Activated T-helper 1 cell treated with Interleukin-2 at 50 U/mL for 16 hours (primary cell): ENCODE data around the gene ANK2.

ENCODE experiments used
- DNase-seq: peaks from one replicate; pipeline ENCODE4 v3.0.0-alpha.2; 2020; ENCODE audit warnings: low read depth

The ANK2 gene

DNA sequence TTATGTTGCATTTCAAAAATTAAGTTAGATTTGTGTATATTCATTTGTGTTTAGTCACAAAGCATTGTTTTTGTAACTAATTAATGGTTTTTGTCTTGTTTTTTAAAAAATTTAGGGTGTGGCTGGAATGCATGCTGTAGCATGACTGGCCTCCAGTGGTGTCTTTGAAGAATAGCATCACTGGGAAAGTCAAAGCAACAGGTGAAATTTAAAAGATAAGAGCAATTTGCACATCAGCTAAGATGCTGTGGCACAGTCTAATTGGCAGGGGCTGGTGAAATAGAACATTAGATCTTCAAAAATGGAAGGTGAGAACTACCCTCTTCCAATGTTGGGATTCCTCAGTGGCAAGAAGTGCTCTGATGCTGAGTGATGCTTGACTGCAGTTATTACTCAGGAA is 45.3 kb downstream of the ANK2 start:
- DNase-seq: no peak

DNA sequence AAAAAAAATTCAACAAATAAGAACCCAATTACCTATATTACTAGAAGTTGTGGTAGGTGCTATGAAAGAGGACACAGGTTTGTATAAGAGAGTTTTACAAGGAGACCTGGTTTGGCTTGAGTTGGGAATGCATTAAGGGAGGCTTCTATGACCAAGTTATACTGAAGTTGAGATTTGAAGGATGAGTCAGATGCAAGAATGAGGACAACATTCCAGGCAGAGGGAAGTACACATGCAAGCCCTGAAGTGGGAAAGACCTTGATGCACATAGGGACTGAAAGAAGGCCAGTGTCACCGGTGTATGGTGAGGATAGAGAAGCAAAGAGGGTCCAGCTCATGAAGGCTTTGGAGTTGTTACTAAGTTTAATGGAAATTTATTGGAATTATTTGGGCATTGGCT is 52.2 kb downstream of the ANK2 start:
- DNase-seq: no peak

DNA sequence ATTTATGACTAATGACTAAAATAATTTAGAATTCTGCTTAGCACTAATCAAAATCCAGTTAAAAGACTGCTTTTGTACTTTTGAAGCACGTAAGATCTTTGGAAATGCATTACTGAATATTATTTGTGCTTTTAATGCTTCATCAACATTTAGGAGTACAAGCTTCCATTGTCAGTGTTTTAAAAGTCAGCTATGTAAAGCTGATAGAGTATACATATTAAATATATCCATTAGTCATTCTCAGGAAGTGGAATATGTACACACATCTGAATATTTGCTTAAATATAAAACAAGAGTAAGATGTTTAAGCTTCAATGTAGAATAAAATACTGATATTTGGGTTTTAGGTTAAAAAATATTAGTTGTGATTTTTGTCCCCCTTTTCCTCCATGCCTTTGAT is 54.1 kb downstream of the ANK2 start:
- DNase-seq: no peak

DNA sequence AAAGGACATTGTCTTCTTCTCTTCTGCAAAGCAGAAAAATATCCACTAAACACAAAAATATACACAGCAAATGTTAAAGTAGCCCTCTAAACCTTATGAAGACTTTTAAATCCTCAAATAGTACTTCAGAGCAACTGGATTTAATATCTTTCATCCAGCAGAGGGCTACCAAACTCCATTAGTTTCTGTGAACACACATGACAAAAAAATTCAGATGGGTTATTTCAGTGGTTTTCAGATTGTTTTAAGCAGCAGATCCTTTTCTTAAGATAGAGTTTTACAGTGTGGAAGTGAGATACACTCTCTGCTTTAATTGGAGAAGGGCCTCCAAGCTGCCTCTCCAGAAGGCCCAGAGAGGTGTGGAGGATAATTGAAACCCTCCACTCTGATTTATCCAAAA is 56.7 kb downstream of the ANK2 start:
- no peak for DNase-seq

DNA sequence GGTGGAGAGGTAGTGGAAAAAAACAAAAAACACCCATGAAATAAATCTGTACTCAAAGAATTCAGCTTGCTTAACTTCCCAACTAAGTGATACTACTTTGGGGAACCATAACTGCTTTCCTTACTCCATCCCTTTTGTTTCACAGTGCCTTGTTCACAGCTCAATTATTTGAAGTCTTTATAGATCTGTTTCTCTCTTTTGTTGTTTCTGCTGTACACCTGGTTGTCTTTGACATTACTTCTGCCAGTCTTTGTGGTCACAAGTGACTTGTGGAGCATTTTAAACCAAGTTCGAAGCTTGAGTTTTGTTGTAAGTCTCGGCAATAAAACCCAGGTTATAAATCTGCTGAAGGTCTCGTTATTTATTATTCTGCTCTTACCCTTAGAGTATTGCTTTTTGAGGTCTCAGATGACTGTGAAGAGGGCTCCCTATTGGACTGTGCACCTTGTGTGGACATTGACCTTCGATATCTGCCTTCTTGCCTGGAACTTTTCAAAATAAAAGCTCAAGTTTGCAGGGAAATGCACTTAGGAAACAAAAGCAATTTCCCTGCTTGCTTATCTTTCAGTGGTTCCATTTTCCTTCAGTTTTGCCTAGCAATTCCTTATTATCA is 59.8 kb downstream of the ANK2 start:
- no peak for DNase-seq

DNA sequence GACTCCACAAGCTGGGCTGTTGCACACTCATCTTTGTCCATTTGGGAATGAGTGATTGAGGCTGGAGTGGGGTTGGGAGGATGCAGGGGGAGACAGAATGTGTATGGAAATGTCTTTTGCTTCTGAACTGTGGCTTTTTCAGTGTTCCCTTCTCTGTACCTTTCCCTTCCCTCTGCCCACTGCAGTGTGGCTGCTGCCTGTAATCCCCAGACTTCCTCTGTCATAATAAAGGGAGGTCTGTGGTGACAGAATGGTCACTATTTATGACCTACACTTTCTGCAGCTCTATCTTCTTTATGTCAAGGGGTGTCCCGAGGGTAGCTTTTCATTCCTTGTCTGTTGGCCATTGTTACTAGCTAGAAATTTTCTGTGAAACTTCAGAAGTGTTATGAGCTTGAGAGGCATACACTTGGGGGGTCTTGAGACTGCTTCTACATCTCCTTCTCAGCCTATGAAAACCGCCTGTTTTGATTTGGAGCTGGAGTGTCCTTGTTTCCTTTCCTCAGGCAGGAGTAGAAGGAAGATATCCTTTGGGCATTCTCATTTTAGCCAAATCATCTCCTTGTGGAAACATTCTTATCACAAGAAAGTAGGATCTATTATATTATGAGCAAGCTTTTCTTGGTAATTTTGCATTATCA is 63.0 kb downstream of the ANK2 start:
- no peak for DNase-seq

DNA sequence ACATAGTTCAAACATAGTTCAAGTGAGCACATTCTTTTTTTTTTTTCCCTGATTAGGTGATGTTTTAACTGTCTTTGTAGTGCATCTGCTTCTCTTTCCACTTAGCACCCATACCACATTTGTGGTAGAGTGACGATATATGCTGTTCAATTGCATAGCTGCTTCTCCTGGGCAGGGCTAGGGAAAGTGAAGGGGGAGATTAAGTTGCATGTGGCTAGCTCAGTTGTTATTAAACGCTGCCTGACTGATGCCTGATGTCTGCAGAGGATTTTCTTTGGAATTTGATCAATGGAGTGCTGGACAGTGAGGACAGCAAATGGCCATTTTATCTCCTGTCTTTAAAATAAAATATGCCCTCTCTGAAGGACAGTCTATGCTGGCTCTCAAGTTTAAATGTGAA is 63.7 kb downstream of the ANK2 start:
- no peak for DNase-seq

DNA sequence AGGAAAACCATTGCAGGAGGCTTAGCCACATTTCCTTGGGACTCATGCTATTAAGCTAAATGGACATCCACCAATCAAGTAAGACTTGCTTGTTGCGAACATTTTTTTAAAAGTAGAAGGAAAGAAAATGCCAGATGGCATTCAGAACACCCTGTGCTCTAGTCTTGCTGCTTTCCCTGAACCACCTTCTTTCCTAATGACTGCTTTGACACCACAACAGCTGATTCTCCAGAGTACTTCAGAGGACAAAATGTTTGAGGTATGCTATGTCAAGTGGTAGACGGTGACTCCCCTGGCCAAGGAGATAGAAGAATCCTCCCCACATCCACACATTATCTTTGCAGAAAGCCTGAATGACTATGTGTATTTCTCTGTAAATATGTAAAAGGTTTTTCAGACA is 65.4 kb downstream of the ANK2 start:
- DNase-seq: no peak

DNA sequence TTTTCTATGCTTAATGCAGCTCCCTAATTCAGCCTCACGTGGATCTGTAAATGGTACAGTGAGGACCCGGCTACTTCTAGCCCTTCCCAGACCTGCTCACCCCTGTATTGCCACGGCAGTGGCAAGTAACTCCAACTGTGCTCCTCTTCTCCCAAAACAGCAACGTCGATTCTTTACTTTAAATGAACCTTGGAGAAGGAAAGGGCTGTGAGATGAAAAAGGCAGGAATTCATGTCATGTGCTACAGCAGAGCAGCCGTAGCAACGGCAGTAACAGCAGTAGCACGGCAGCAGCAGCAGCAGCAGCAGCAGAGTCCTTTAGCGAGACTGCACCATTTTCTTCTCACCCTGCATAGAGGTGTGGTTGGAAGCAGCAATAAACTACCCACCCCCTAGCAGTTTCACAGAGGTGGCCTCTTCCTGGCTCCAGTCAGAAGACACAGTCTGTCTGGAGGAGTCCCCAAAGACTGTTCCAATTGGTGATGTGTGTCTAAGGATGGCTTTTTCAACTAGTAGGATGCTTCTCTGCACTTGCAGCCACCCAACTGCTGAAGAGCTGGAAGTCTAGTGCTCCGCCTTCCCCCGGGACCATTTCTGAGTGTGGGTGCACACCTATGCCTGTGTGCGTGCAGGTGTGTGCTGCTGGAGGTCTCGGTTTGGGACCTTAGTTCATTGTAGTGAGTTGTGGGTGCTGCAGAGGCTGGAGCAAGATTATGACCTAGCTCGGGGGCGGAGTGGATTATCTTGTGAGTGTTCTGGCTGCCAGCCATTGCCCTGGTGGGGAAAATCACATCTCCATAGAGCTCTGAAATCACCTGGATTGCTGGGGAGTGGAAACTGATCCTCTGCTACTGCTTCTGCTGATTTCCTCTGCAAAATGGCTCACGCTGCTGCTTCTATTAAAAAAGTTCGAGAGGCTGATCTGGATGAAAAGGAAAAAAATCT is 67.2 kb downstream of the ANK2 start:
- no peak for DNase-seq

DNA sequence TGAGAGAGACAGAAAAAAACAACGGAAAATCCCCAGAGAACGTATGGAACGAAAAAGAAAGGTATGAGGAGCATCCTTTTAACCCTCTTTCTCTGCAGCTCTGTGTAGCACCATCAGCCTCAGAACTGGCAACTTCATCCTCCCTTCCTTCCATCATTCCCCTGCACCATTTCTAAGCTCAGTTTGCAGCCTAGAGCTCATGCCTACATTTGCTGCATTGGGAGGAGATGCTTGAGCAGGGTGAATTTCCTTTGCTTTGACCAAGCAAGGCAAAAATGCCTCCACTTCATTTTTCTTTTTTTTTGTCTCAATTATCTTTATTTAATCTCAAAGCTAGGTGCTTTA is 67.9 kb downstream of the ANK2 start:
- DNase-seq: no peak

DNA sequence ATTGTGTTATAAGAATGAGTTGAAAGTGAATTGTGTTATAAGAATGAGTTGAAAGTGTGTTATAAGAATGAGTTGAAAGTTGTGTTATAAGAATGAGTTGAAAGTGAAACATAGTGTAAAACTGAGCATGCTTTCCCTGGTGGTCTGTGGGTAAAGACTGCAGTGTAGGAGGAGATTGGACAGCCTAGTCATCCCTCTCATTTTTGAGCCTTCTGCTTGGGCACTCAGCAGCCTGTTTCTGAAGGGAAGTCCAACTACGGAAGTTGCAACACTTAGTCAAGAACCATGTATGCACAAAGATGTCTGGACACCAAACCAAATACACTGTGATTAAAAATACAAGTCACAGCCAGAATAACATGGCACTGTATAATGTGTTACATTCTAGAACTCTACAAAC is 72.6 kb downstream of the ANK2 start:
- DNase-seq: no peak

DNA sequence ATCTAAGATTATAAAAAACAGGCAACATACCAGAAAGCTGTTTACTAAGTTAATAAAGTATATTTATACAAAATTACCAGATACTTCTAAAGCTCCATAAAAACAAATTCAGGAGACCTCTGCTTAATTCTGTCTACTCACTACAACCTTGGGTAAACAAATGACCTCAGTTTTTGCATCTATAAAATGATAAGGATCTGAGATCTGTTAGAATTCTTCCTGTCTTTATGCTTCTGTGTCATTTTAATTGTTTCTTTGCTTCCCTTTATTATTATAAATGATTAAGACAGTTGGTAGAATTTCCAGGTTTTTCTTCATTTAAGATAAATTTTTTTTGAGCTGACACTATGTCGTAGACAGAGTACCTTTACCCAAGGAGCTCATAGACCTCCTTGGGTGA is 76.0 kb downstream of the ANK2 start:
- DNase-seq: no peak

DNA sequence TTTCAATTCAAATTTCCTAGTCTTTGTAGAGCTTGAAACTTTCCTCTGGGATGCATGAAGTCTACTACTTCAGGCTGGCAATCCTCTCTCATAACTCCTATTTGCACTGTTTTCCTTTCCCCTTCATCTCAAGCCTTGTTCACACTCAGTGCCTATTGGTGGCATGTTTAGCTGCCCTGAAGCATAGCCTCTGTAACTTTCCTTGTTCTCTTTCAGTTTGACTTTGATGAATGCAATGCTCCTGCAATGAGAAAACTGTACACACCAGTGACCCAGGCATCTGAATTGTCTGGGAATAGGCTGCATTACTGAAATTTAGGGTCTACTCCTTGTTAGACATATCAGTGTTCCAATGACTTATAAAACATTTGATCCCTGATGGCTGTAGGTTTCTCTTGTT is 81.7 kb downstream of the ANK2 start:
- no peak for DNase-seq

DNA sequence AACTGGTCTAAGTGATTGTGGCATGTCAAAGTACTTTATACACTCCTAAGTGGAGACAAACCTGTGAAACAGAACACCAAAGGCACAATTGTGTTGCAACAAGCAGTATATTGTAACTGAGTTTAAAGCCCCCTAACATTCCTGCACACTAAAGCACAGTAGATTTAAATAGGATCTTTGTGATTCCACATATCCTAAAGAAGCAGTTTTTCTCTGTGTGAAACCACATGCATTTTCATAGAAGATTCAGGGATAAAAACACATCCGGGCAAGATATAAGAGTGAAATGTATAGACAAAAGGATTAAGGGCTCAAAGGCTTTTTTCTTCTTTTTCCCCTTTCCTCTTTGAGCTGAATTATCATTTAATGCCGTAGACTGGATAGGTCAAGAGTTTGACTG is 82.2 kb downstream of the ANK2 start:
- no peak for DNase-seq

DNA sequence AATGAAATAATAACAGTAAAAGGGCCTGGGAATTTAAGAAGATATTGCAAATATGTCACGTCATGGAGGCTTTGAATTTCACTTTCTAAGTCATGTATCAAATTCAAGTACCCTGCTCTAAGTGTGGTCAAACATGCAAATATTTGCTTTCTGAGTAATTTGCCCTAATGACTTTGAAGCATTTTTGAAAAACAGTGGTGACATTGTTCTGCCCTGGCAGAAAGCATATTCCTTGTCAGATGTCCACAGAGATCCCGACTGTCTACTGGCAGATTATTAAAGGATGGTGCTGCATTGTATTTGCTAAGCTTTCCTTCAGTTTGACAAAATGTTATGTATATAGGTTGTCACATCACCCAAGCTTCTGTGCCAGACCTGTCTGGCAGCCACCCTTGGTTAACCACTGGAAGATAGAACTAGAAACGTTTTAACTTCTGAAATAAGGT is 92.5 kb downstream of the ANK2 start:
- no peak for DNase-seq

DNA sequence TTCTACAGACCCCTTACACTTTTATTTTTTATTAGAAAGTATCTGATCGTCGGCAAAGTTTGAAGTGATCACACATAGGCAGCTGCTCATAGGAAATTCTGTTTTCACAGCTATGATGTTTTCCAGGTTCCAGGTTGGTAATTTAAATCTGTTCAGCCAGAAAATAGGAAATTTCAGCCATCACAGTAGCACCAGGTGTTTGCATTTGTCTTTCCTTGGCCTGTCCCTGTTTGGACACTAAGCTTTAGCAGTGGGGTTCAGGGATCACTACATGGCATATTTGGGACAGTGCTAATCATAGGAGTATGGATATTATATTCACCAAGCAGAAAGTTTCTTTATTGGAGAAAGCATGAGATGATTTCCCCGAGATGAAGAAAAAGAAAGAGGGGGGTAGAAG is 92.9 kb downstream of the ANK2 start:
- no peak for DNase-seq

DNA sequence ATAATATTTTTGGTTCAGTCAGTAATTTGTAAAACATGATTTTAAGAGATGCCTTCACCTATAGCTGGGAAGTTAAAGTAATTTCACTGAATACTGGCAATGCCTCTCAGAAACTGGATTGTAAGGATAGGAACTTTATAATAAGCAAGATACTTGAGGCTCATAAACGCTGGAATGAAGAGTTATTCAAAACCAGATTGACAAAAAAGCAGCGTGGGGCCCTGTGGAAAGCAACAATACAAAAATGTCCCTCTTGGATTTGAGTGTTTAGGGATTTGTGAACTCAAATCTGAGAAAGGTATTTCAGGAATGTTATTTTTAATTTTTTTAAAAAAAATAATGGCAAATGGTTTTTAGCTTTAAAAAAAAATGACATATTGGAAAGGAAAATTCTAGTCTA is 94.6 kb downstream of the ANK2 start:
- DNase-seq: no peak

DNA sequence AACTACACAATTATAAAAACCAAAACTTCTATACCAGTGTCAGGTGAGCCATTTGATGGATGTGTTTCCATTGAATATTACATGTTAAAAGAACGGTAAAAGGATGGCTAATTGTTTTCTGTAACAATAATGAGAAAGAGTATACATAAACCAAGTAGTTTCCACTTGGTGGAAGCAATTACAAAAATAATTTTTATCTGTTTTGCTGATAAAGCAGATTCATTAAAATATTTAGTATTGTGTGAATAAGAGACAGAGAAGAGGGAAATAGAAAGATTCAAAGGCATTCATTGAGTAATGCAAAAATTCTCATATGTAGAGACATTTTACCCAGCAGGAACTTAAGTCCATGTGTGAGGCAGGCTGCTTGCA is 95.7 kb downstream of the ANK2 start:
- no peak for DNase-seq

DNA sequence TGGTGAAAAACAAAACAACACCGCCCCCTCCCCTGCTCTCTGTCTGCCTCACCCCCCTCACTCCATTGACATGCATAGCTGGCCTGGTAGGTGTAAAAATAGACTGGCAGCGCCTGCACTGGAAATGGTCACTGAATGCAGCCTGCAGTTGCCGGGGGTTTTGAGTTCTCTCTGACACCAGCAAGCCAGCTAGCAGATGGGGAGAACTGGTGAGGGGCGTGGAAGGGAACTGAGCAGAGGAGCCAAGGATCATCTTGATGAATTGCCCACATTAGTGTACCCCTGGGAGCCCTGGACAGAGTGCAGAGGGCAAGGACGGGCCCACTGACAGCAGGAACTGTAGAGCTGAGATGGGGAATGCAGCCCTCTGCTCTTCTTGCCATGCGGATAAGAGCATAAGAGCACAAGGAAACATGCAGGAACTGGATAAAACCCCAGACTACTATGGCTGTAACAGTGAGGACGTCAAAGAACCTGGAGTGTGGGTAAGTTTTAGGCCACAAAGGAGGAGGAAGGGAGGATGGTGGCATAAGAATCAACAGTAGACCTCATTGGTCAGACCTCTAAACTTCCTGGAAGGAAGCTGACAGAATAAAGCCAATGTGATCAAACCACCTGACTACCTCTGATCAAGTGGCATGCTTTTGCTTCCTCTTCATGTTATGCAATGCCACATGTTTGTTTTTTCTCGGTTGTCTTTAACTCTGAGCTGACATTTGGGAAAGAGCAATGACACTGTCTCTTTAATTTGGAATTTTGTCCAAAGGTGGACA is 96.3 kb downstream of the ANK2 start:
- DNase-seq: no peak

DNA sequence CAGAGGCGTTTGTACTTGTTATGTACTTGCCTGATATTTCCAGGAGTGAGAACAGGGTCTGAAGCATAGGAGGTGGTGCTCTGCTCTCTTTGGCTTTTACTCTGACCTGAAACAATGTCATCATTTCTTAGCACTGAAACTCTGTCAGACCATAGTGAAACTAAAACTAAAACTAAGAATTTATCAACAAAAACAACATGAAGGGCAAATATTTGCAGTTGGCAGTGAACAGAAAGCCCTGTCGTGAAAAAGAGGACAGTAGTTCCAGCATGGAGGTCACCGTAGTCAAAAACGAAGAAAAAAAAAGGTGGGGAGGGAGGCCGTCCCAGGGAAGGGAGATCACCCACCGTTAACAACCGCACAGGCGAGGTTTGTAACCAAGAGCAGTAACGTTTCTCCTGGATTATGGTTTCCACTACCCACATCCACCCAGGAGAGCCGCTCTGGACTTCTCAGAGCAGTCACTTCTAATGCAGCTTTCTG is 97.5 kb downstream of the ANK2 start:
- no peak for DNase-seq

DNA sequence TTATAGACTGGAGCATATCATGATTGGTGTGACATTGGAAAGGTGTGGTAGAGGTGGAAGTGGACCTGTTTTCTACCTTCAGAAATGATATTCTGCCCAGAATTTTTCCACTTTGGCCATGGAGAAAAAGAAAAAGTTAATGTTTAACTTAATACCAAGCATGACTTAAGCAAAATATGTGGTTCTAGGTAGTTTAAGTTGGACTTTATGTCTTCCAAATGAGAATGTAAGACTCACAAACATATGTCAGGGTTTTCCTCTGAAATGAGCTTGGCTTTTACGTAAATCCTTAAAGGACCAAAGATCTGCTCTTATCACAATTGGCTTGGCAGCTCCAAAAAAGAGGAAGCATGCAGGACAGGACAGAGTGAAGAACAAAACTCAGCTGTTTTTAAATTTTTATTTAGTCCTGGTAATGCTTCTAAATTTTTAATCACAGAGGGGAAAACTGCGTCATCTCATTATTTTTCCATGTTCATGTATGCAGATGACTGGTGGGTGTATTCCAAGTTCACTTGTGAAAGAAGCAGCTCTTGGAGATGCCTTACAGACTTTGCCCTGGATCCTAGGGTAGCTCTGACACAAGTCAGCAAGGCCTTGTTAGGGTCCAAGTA is 98.2 kb downstream of the ANK2 start:
- DNase-seq: no peak

DNA sequence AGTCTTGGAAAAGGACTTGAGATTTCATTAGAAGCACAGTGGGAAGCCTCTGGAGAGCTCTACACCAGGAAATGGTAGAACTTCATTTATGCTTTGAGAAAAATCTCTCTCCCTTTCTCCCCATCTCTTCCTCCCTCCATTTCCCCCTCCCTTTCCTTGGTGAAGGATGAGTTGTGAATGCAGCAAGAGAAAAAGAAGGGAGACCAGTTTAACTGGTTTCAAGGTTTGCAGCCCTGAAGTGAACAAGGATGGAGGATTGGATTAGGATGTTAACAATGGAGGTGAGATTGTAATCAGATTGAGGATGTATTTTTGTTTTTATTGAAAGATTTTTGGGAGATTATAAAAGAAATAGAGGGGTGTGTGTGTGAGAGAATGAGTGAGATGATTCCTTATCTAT is 99.5 kb downstream of the ANK2 start:
- DNase-seq: no peak
